ENCODE data around the gene PLD4.

PLD4 gene

GRCh38 chr14:104877806-104878550 is 46.7 kb upstream of the PLD4 start:
- Histone ChIP-seq H3K9me3 (no peaks in the 10 kb centered on the region), H3K4me3 (ENCODE audit: low read depth, low read length) (no peak overlapping the region), H3K36me3 (no peaks in the 10 kb centered on the region), H3K4me1 (peaks cover 33% of the 10 kb centered on the region), H3K27me3 (no peaks in the 10 kb centered on the region)
- peak; percentile 7 for DNase-seq
- no peak for TF ChIP-seq CTCF (IDR thresholded peaks at IDR 0.05; ENCODE audit: low read depth, low read length)

- Histone ChIP-seq H3K27me3 (no peaks in the 10 kb centered on the region), H3K9me3 (no peaks in the 10 kb centered on the region), H3K4me1 (peaks cover 33% of the 10 kb centered on the region), H3K4me3 (ENCODE audit: low read depth, low read length) (no peak overlapping the region), H3K36me3 (no peaks in the 10 kb centered on the region)
- no peak for TF ChIP-seq CTCF (IDR thresholded peaks at IDR 0.05; ENCODE audit: low read depth, low read length)
- DNase-seq = peak; percentile 55
Measured at GRCh38 chr14:104878582-104878981, 46.1 kb upstream of the PLD4 start.

- no peaks in the 10 kb centered on the region for H3K27me3 ChIP-seq
- TF ChIP-seq CTCF (IDR thresholded peaks at IDR 0.05; ENCODE audit: low read depth, low read length) = 0 out of 2 replicates have a peak, but pooled peaks have one; percentile 1
Measured at GRCh38 chr14:104879201-104879982, 45.3 kb upstream of the PLD4 start.

DNA sequence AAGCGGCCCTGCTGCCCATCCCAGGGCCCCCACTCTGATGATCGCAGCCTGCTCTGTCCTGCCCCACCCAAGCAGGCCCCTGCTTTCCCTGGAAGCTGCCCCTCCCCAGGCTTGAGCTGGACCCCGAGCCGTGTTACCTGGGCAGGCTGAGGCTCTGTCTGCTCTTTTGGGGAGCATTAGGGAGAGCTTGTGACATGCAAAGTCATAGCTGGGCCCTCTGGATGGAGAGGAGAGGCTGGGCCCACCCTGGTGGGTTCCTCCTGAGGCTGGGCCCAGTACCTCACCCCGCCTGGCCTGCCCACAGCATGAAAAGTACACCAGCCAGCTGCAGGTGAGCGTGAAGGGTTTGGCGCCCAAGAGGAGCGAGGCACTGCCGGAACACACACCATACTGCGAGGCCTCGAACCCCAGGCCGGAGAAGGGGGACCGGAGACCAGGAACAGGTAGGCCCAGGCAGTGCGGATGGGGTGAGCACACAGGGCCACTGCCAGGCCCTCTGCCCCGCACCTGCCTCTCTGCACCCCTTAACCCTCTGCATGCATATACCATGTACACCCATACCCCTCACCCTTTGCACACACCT is 44.6 kb upstream of the PLD4 start:
- H3K36me3 ChIP-seq = no peaks in the 10 kb centered on the region
- H3K4me1 ChIP-seq = peaks cover 33% of the 10 kb centered on the region
- H3K4me3 ChIP-seq (ENCODE audit: low read depth, low read length) = no peak overlapping the region
- TF ChIP-seq CTCF (IDR thresholded peaks at IDR 0.05; ENCODE audit: low read depth, low read length) = no peak
- no peaks in the 10 kb centered on the region for H3K27me3 ChIP-seq
- DNase-seq = no peak
- no peaks in the 10 kb centered on the region for H3K9me3 ChIP-seq

More at GRCh38 chr14:104879201-104879982, 45.3 kb upstream of the PLD4 start:
- no peaks in the 10 kb centered on the region for H3K9me3 ChIP-seq
- no peak for DNase-seq
- no peak overlapping the region for H3K4me3 ChIP-seq (ENCODE audit: low read depth, low read length)
- H3K36me3 ChIP-seq = no peaks in the 10 kb centered on the region
- H3K4me1 ChIP-seq = peaks cover 33% of the 10 kb centered on the region

- Histone ChIP-seq H3K36me3 (no peaks in the 10 kb centered on the region), H3K4me3 (ENCODE audit: low read depth, low read length) (no peak overlapping the region), H3K9me3 (no peaks in the 10 kb centered on the region), H3K27me3 (no peaks in the 10 kb centered on the region), H3K4me1 (peaks cover 33% of the 10 kb centered on the region)
- no peak for TF ChIP-seq CTCF (IDR thresholded peaks at IDR 0.05; ENCODE audit: low read depth, low read length)
- DNase-seq = peak; percentile 22
Measured at GRCh38 chr14:104880584-104881210, 44.0 kb upstream of the PLD4 start.

All from BE2C (cell line).